ENCODE data around the gene BPIFB2. TPM values are rescaled to one million over a fixed set of nuclear protein-coding genes. Genes with fewer than 3 reads are reported as not detected.

The BPIFB2 gene
- total and polyA plus RNA-seq, 2 donors (not counting 3 experiments of a cell fraction or from before 2014, with no cell fraction given): not detected

DNA sequence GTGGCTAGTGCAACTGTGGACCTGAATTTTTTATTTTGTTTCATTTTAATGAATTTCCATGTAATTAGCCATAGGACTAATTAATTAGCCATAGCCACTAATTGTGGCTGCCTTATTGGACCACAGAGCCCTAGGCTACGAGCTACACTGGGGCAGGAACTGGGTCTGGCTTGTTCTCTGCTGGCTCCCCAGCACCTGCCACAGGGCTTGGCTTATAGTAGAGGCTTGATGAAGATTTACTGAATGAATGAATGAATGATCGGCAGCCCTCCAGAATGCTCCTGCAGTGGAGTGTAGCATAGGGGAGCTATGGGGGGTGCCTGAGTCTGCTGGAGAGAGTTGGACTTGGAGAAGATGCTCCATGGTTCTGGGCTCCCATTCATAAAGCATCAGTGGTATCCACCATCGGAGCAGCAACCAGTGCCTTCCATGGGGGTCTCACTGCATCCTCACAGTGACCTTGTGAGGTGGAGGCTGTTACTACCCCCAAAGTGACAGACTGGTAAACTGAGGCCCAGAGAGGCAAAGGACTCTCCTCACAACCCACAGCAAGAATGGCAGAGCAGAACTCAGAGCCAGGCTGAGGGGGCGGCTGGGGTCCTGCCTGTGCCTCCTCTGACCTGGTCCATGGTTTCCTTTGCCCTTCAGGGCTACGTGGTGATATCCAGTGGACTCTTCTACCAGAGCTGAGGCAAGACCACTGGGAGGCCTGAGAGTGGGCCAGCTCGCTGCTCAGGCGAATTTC, 15.4 kb downstream of the BPIFB2 start:
- Histone ChIP-seq H3K4me1 (ENCODE audit: control insufficient read depth, extremely low read depth, insufficient read depth, low read length) (no peaks in the 10 kb centered on the region), H3K9me3 (replicated peaks; ENCODE audit: control insufficient read depth, insufficient read depth, low read length) (no peaks in the 10 kb centered on the region), H3K4me3 (replicated peaks in 1 of 3; ENCODE audit: insufficient read depth in 1 of 3, low read depth in 1 of 3, low read length in 3 of 3) (no peak overlapping the region), H3K36me3 (ENCODE audit: control insufficient read depth in 2 of 2, extremely low read depth in 1 of 2, insufficient read depth in 2 of 2, low read length in 2 of 2) (no peaks in the 10 kb centered on the region), H2AFZ (ENCODE audit: low read depth, low read length) (no peak overlapping the region), H3K79me2 (ENCODE audit: control insufficient read depth, insufficient read depth, low read length) (no peaks in the 10 kb centered on the region), H3K27ac (ENCODE audit: insufficient read depth, low read depth, low read length) (no peak overlapping the region), H3K9me1 (replicated peaks; ENCODE audit: control insufficient read depth, extremely low read depth, insufficient read depth, low read length) (no peaks in the 10 kb centered on the region), H3K4me2 (ENCODE audit: insufficient read depth, low read length) (no peak overlapping the region), H4K20me1 (replicated peaks; ENCODE audit: control insufficient read depth, extremely low read depth, insufficient read depth, low read length) (no peaks in the 10 kb centered on the region), H3K9ac (replicated peaks; ENCODE audit: extremely low read depth, insufficient read depth, low read length) (no peak overlapping the region), H3K27me3 (ENCODE audit: control insufficient read depth in 2 of 2, insufficient read depth in 2 of 2, low read length in 2 of 2) (no peaks in the 10 kb centered on the region)
- ChIA-PET CTCF (no interaction called here), POLR2A (no interaction called here)
- no TSS peak for BruUV-seq (replicated peaks)
- TF ChIP-seq EZH2 (IDR thresholded peaks at IDR 0.05; ENCODE audit: borderline replicate concordance, low read depth, low read length, severe bottlenecking): no peak
- TF ChIP-seq FOS (IDR thresholded peaks at IDR 0.05; ENCODE audit: borderline replicate concordance, insufficient read depth, low read length): no peak
- TF ChIP-seq, protein P1, sequence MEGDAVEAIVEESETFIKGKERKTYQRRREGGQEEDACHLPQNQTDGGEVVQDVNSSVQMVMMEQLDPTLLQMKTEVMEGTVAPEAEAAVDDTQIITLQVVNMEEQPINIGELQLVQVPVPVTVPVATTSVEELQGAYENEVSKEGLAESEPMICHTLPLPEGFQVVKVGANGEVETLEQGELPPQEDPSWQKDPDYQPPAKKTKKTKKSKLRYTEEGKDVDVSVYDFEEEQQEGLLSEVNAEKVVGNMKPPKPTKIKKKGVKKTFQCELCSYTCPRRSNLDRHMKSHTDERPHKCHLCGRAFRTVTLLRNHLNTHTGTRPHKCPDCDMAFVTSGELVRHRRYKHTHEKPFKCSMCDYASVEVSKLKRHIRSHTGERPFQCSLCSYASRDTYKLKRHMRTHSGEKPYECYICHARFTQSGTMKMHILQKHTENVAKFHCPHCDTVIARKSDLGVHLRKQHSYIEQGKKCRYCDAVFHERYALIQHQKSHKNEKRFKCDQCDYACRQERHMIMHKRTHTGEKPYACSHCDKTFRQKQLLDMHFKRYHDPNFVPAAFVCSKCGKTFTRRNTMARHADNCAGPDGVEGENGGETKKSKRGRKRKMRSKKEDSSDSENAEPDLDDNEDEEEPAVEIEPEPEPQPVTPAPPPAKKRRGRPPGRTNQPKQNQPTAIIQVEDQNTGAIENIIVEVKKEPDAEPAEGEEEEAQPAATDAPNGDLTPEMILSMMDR (IDR thresholded peaks at IDR 0.05; ENCODE audit: extremely low read depth in 1 of 2, insufficient read depth in 1 of 2, low read depth in 1 of 2, low read length in 2 of 2): no peak
- DNase-seq (ENCODE audit: low read depth, low spot score): no peak
- dilution Hi-C loops (cut with MboI; ENCODE audit: extremely low pct_ligation_motif_present, low sequenced_read_pairs): no loop called here
- intact Hi-C loops (cut with micrococcal nuclease): no loop called here
- FAIRE-seq: no peak

All from endothelial cell of umbilical vein (primary cell).